ENCODE results near the gene ELF5. TPM values are rescaled to one million over a fixed set of nuclear protein-coding genes. Genes with fewer than 3 reads are reported as not detected.

ELF5 gene
- total and polyA plus RNA-seq, 2 of the 13 experiments (the other 11 are each of a cell fraction or from before 2014, with no cell fraction given) = 0.51 to 2.6 TPM

DNA sequence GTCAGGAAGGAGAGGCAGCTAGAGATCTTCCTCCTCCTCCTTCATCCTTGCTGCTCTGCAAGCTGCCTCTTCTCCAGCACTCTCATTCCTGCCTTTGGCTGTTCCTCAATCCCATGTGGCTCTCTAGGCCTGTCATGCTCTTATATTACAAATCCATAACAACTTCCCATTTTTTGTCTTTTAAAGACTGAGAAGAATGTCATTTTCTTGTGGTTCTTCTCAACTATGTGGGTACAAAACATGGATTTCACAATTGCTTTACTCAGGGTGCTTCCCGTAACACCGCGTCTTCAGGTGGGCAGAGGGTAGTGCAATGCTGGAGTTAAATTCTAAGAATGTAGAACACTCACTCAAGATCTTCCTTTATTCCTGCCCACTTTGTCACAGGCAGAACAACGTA is 81.6 kb downstream of the ELF5 start:
- in situ Hi-C loops (cut with HindIII; ENCODE audit: extremely low pct_ligation_motif_present, low pct_unique_long_range_greater_than_20kb) (no loop called here), intact Hi-C loops (cut with micrococcal nuclease; ENCODE audit: unreplicated experiment) (no loop called here)
- H3K27me3 ChIP-seq (ENCODE audit: control insufficient read depth in 1 of 2, insufficient read depth in 2 of 2, low read length in 2 of 2) = no peaks in the 10 kb centered on the region
- WGBS (ENCODE audit: low lambda C conversion rate) = 72% methylated on average over 4 of the region's 4 CpGs
- no peaks in the 10 kb centered on the region for H3K9me3 ChIP-seq (ENCODE audit: low read length)
- no peaks in the 10 kb centered on the region for H3K79me2 ChIP-seq (ENCODE audit: insufficient read depth, low read length)
- no peak for DNase-seq (ENCODE audit: low spot score)
- no peak for ATAC-seq
- no peaks in the 10 kb centered on the region for H3K36me3 ChIP-seq (replicated peaks in 1 of 2; ENCODE audit: control insufficient read depth in 1 of 2, insufficient read depth in 2 of 2, low read length in 2 of 2)
- no TSS peak for BruUV-seq (replicated peaks)
- H2AFZ ChIP-seq (ENCODE audit: low read length) = no peak overlapping the region
- no peak for FAIRE-seq
- CTCF ChIA-PET (ENCODE audit: low intra/inter-chr PET ratio, low total read pairs) = no interaction called here
- POLR2A ChIA-PET = no interaction called here
- H3K9ac ChIP-seq (ENCODE audit: insufficient read depth, low read depth, low read length) = no peak overlapping the region
- H4K20me1 ChIP-seq (ENCODE audit: insufficient read depth, low read length) = no peaks in the 10 kb centered on the region
- no peak overlapping the region for H3K4me3 ChIP-seq (replicated peaks in 1 of 3; ENCODE audit: insufficient read depth in 1 of 3, low read depth in 2 of 3, low read length in 3 of 3)
- H3K4me1 ChIP-seq (ENCODE audit: insufficient read depth, low read length) = peaks cover 54% of the 10 kb centered on the region
- H3K27ac ChIP-seq (ENCODE audit: extremely low read length, insufficient read depth, low read length) = no peak overlapping the region
- H3K4me2 ChIP-seq (ENCODE audit: low read depth, low read length) = no peak overlapping the region
- TF ChIP-seq ZNF614 (CRISPR knock-in tag; IDR thresholded peaks at IDR 0.05; ENCODE audit: borderline replicate concordance) (no peak), HNRNPLL (IDR thresholded peaks at IDR 0.05; ENCODE audit: low read depth, low read length, poor library complexity, severe bottlenecking) (no peak), FOSL2 (CRISPR knock-in tag; IDR thresholded peaks at IDR 0.05) (no peak), AHR (CRISPR knock-in tag; IDR thresholded peaks at IDR 0.05) (no peak), MYC (CRISPR knock-in tag; IDR thresholded peaks at IDR 0.05; ENCODE audit: borderline replicate concordance) (no peak), ZGPAT (CRISPR knock-in tag; IDR thresholded peaks at IDR 0.05) (no peak), ZNF512B (CRISPR knock-in tag; IDR thresholded peaks at IDR 0.05; ENCODE audit: borderline replicate concordance) (no peak), ZNF768 (CRISPR knock-in tag; IDR thresholded peaks at IDR 0.05) (no peak), HNF4A (CRISPR knock-in tag; IDR thresholded peaks at IDR 0.05) (no peak), TOE1 (CRISPR knock-in tag; IDR thresholded peaks at IDR 0.05) (no peak), ZNF839 (CRISPR knock-in tag; IDR thresholded peaks at IDR 0.05; ENCODE audit: borderline replicate concordance) (no peak), TSC22D2 (CRISPR knock-in tag; IDR thresholded peaks at IDR 0.05; ENCODE audit: borderline replicate concordance) (no peak), ZBTB21 (CRISPR knock-in tag; IDR thresholded peaks at IDR 0.05) (no peak), ZBTB25 (CRISPR knock-in tag; IDR thresholded peaks at IDR 0.05) (no peak), ZNF382 (CRISPR knock-in tag; IDR thresholded peaks at IDR 0.05; ENCODE audit: borderline replicate concordance) (no peak)
- TF ChIP-seq, protein P1, sequence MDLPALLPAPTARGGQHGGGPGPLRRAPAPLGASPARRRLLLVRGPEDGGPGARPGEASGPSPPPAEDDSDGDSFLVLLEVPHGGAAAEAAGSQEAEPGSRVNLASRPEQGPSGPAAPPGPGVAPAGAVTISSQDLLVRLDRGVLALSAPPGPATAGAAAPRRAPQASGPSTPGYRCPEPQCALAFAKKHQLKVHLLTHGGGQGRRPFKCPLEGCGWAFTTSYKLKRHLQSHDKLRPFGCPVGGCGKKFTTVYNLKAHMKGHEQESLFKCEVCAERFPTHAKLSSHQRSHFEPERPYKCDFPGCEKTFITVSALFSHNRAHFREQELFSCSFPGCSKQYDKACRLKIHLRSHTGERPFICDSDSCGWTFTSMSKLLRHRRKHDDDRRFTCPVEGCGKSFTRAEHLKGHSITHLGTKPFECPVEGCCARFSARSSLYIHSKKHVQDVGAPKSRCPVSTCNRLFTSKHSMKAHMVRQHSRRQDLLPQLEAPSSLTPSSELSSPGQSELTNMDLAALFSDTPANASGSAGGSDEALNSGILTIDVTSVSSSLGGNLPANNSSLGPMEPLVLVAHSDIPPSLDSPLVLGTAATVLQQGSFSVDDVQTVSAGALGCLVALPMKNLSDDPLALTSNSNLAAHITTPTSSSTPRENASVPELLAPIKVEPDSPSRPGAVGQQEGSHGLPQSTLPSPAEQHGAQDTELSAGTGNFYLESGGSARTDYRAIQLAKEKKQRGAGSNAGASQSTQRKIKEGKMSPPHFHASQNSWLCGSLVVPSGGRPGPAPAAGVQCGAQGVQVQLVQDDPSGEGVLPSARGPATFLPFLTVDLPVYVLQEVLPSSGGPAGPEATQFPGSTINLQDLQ (CRISPR knock-in tag; IDR thresholded peaks at IDR 0.05) = no peak

Data from HepG2 (cell line).